Activated T-helper 17 cell treated with anti-CD3 and anti-CD28 coated beads, Interleukin-2, amount 50 U/mL, for 72 hours (primary cell): ENCODE measurements around the gene MAPK1. TPM values are rescaled to one million over a fixed set of nuclear protein-coding genes. Genes with fewer than 3 reads are reported as not detected.
"Not testable (repeated sequence)": the region's sequence is repeated elsewhere in the genome, so short reads cannot be mapped to it uniquely, and the experiment has no call there.

Experiments used
- ATAC-seq: fragments of 150-1000 bp; cut with Tn5 transposase; replicated peaks from 2 replicates; pipeline ENCODE4 v1.10.0; 2021; ENCODE audit warnings: mild to moderate bottlenecking, moderate library complexity
- H3K27ac Mint-ChIP-seq: one replicate; pipeline ENCODE4 v1.8.0; 2022; ENCODE audit warnings: mixed read lengths
- H3K27me3 Mint-ChIP-seq: one replicate; pipeline ENCODE4 v1.8.0; 2022; ENCODE audit warnings: mixed read lengths
- H3K36me3 Mint-ChIP-seq: one replicate; pipeline ENCODE4 v1.8.0; 2022; ENCODE audit warnings: low read depth, mild to moderate bottlenecking, mixed read lengths
- H3K4me1 Mint-ChIP-seq: one replicate; pipeline ENCODE4 v1.8.0; 2022; ENCODE audit warnings: mixed read lengths
- H3K4me3 Mint-ChIP-seq: one replicate; pipeline ENCODE4 v1.8.0; 2022; ENCODE audit warnings: mild to moderate bottlenecking, mixed read lengths
- H3K9me3 Mint-ChIP-seq: one replicate; pipeline ENCODE4 v1.8.0; 2022; ENCODE audit warnings: mixed read lengths
- total RNA-seq, 2 donors: library from RNA; stranded (reverse); gene quantifications; one replicate each; pipeline ENCODE4 v1.2.3, GENCODE V29; 2022

MAPK1 gene
- 10 to 100 TPM; 48.6 to 70.7 TPM for total RNA-seq

DNA sequence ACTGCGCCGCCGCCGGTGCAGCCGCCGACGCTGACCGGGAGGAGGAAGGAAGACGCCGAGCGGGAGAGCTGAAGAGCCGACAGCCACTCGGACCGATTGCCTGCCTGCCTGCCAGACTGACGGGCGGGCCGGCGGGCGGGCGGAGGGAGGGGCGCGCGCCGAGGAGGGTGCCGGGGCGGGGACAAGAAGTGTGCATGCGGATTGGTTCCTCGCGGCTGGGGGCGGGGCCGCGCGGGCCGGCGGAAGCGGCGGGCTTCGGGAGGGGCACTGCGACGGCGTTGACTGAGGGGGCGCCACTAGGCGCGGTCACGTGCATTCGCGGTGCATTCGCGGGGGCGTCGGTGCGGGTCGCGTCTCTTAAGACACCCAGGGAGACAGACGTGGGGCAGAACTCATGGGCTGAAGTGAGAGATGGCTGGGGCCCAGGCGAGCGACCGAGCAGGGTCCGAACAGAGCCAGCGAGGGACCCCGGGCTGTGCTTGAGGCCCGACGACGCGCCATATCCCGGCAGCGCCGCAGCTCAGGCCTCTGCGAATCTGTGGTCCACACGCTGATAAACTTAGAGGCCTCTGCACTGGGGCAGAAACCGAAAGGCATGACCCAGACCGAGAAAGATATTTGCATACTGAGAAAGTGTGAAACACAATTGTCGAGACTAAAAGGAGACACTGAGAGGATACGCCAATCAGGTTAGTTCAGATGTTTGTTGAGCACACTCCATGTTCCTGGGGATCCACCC, at the start of gene MAPK1:
Gene MAPK1 (minus strand): TSS at position 118 of the 739 bp plus-strand sequence. CDS start 205 bp downstream, outside the sequence.
- Mint-ChIP-seq H3K36me3 (peaks cover 18% of the 10 kb centered on the region), H3K4me1 (peaks cover 26% of the 10 kb centered on the region), H3K27ac (peak within 1 kb of the TSS; percentile 97), H3K27me3 (no peaks in the 10 kb centered on the region), H3K4me3 (peak within 1 kb of the TSS; percentile 98), H3K9me3 (no peaks in the 10 kb centered on the region)
- ATAC-seq = peak; percentile 89

DNA sequence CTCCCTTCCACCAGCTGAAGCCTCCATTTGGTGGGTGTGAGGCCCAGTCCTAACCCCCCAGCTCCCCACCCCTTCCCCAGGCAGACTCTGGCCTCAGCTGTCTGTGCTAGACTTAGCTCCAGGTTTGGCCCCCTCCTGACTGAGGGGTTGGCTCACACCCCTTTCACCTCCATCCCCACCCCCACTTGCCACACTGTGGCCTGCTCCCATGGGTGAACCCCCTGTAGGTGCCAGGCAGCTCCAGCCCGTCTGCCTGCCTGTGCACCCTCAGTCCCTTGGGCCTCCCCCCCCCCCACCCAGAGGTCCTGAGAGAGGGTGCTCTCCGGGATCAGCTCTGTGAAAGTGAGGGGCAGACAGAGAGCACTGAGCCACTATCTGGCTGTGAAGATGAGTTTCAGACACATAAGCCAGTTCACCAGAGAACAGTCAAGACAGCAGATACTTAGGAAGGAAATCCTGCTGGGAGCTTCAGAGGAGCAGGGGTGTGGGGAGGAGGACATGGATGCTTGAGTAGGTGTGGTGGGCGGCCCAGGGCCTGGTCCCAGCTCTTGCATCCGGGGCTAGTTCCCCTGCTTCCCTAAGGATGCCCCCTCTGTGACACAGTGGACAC, 49.0 kb upstream of the MAPK1 start:
- Mint-ChIP-seq H3K36me3 (no peaks in the 10 kb centered on the region), H3K9me3 (no peaks in the 10 kb centered on the region), H3K27ac (no peak overlapping the region), H3K4me1 (no peaks in the 10 kb centered on the region), H3K4me3 (no peak overlapping the region), H3K27me3 (no peaks in the 10 kb centered on the region)
- ATAC-seq = no peak

- H3K9me3 Mint-ChIP-seq = no peaks in the 10 kb centered on the region
- no peaks in the 10 kb centered on the region for H3K27me3 Mint-ChIP-seq
- no peak overlapping the region for H3K4me3 Mint-ChIP-seq
- no peaks in the 10 kb centered on the region for H3K4me1 Mint-ChIP-seq
- H3K27ac Mint-ChIP-seq = no peak overlapping the region
- H3K36me3 Mint-ChIP-seq = no peaks in the 10 kb centered on the region
- no peak for ATAC-seq
Observed at GRCh38 chr22:21915624-21916308, 48.3 kb upstream of the MAPK1 start.

- H3K4me1 Mint-ChIP-seq, H3K4me3 Mint-ChIP-seq, H3K27ac Mint-ChIP-seq, ATAC-seq, H3K27me3 Mint-ChIP-seq, H3K36me3 Mint-ChIP-seq, H3K9me3 Mint-ChIP-seq: not testable (repeated sequence)
Observed at GRCh38 chr22:21914033-21914642, 46.7 kb upstream of the MAPK1 start.

- ATAC-seq, H3K36me3 Mint-ChIP-seq, H3K27me3 Mint-ChIP-seq, H3K4me3 Mint-ChIP-seq, H3K27ac Mint-ChIP-seq, H3K4me1 Mint-ChIP-seq, H3K9me3 Mint-ChIP-seq: not testable (repeated sequence)
Observed at GRCh38 chr22:21910367-21910766, 42.9 kb upstream of the MAPK1 start.

GRCh38 chr22:21909871-21910270, 42.4 kb upstream of the MAPK1 start:
- H3K27ac Mint-ChIP-seq = no peak overlapping the region
- no peaks in the 10 kb centered on the region for H3K4me1 Mint-ChIP-seq
- H3K27me3 Mint-ChIP-seq = no peaks in the 10 kb centered on the region
- ATAC-seq = no peak
- no peaks in the 10 kb centered on the region for H3K36me3 Mint-ChIP-seq
- no peak overlapping the region for H3K4me3 Mint-ChIP-seq
- H3K9me3 Mint-ChIP-seq = no peaks in the 10 kb centered on the region

DNA sequence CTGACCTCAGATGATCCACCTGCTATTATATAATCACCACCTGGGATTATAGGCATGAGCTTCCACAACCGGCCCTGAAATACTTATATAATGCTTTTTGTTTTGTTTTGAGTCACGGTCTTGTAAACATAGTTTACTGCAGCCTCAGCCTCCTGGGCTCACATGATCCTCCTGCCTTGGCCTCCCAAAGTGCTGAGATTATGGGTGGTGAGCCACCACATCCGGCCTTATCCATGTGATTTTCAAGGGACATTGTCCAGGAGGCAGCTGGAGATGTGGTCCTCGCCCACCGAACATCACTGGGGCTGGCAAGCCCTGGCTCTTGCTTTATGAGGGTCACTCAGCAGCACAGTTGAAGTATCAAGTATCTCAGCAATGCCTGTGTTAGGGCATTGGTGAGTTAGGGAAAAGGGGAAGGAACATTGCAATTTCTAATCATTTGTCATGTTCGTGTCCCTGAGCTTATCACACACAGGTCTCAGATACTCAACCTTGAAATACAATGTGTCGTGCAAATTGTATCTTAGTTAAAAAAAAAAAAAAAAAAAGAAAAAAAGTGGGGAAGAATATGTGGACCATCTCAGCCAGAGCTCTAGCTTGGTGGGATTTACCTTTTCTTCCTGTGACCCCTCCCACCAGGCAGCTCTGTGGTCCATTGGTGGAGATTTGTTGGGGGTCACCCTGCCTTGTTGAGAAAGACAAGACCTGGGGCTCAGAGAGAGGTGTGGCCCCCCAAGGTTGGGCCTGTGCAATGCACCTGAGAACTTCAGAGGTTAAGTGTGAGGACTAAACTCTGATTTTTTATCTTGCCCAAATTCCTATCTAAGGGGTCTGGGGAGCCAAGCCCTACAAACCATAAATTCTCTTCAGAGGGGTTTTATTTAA, 40.4 kb upstream of the MAPK1 start:
- H3K27ac Mint-ChIP-seq = no peak overlapping the region

GRCh38 chr22:21905234-21905633, 37.8 kb upstream of the MAPK1 start:
- not testable (repeated sequence) for H3K9me3 Mint-ChIP-seq, H3K4me3 Mint-ChIP-seq, H3K27ac Mint-ChIP-seq, H3K36me3 Mint-ChIP-seq, H3K4me1 Mint-ChIP-seq, ATAC-seq, H3K27me3 Mint-ChIP-seq

More for the DNA sequence above, 40.4 kb upstream of the MAPK1 start:
- Mint-ChIP-seq H3K4me3 (no peak overlapping the region), H3K9me3 (no peaks in the 10 kb centered on the region), H3K4me1 (no peaks in the 10 kb centered on the region), H3K27me3 (no peaks in the 10 kb centered on the region), H3K36me3 (no peaks in the 10 kb centered on the region)
- no peak for ATAC-seq

GRCh38 chr22:21904250-21904789, 36.9 kb upstream of the MAPK1 start:
- Mint-ChIP-seq H3K9me3 (no peaks in the 10 kb centered on the region), H3K27me3 (no peaks in the 10 kb centered on the region), H3K4me1 (no peaks in the 10 kb centered on the region), H3K4me3 (no peak overlapping the region), H3K27ac (no peak overlapping the region), H3K36me3 (no peaks in the 10 kb centered on the region)
- no peak for ATAC-seq

- Mint-ChIP-seq H3K9me3 (no peaks in the 10 kb centered on the region), H3K27ac (no peak overlapping the region), H3K36me3 (no peaks in the 10 kb centered on the region), H3K4me3 (no peak overlapping the region), H3K4me1 (no peaks in the 10 kb centered on the region), H3K27me3 (no peaks in the 10 kb centered on the region)
- no peak for ATAC-seq
Observed at GRCh38 chr22:21903283-21903682, 35.8 kb upstream of the MAPK1 start.

- no peaks in the 10 kb centered on the region for H3K9me3 Mint-ChIP-seq
- no peak overlapping the region for H3K4me3 Mint-ChIP-seq
- no peaks in the 10 kb centered on the region for H3K36me3 Mint-ChIP-seq
- no peaks in the 10 kb centered on the region for H3K4me1 Mint-ChIP-seq
- no peaks in the 10 kb centered on the region for H3K27me3 Mint-ChIP-seq
- H3K27ac Mint-ChIP-seq = no peak overlapping the region
- ATAC-seq = no peak
Observed at GRCh38 chr22:21902296-21903087, 35.0 kb upstream of the MAPK1 start.

DNA sequence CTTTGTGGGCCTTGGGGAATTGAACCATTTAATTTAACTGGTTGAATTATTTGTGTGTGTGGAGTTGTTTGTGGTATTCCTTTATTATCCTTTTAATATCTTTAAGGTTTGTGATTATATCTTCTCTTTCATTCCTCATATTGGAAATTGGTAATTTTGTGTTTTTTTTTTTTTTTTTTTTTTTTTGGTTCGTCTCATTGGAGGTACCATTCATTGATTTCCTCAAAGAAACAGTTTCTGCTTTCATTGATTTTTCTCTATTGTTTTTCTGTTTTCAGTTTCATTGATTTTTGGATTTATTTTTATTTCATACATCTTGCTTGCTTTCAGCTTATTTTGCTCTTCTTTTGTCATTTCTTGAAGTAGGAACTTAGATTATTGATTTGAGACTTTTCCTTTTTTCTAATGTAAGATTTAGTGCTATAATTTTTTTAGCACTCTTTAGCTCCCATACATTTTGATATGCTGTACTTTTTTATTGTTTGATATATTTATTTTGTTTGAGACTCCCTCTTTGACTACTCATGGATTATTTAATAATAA, 31.0 kb upstream of the MAPK1 start:
- no peaks in the 10 kb centered on the region for H3K36me3 Mint-ChIP-seq
- ATAC-seq = no peak
- H3K27ac Mint-ChIP-seq = no peak overlapping the region
- H3K27me3 Mint-ChIP-seq = no peaks in the 10 kb centered on the region
- no peaks in the 10 kb centered on the region for H3K4me1 Mint-ChIP-seq
- no peak overlapping the region for H3K4me3 Mint-ChIP-seq
- no peaks in the 10 kb centered on the region for H3K9me3 Mint-ChIP-seq

DNA sequence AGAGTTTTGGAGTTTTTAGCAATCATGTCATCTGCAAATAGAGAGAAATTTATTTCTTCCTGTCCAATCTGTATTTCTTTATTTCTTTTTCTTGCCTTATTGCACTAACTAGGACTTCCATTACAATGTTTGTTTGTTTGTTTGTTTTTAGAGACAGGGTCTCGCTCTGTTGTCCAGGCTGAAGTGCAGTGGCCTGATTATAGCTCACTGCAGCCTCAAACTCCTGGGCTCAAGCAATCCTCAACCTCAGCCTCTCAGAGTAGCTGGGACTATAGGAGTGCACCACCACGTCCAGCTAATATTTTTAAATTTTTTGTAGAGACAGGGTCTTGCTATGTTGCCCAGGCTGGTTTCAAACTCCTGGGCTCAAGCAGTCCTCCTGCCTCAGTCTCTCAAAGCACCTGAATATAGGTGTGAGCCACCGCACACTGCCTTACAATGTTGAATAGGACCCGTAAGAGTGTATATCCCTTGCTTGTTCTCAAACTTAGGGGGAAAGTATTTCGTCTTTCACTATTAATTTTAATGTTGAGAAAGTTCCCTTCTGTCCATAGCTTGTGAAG, 29.6 kb upstream of the MAPK1 start:
- Mint-ChIP-seq H3K9me3 (no peaks in the 10 kb centered on the region), H3K4me3 (no peak overlapping the region), H3K4me1 (no peaks in the 10 kb centered on the region), H3K27ac (no peak overlapping the region), H3K27me3 (no peaks in the 10 kb centered on the region), H3K36me3 (no peaks in the 10 kb centered on the region)
- no peak for ATAC-seq
